HG02870 (cell line): Measurements from ENCODE around the gene TRIM63.

Source experiments
- ATAC-seq: cut with Tn5 transposase; IDR thresholded peaks from one replicate; pipeline ENCODE4 v1.9.1; 2021; ENCODE audit warnings: mild to moderate bottlenecking, moderate library complexity; ENCODE audit not compliant: unreplicated experiment

Gene TRIM63

GRCh38 chr1:26035203-26035958 lies 32.0 kb downstream of the TRIM63 start:
- peak; percentile 85 for ATAC-seq

- no peak for ATAC-seq
Observed at GRCh38 chr1:26034504-26035202, 32.8 kb downstream of the TRIM63 start.

GRCh38 chr1:26032656-26033357 lies 34.6 kb downstream of the TRIM63 start:
- ATAC-seq: no peak

GRCh38 chr1:26031611-26032220 lies 35.7 kb downstream of the TRIM63 start:
- ATAC-seq: no peak

GRCh38 chr1:26031196-26031595 lies 36.2 kb downstream of the TRIM63 start:
- ATAC-seq: no peak

- ATAC-seq: no peak
Observed at GRCh38 chr1:26029864-26030481, 37.5 kb downstream of the TRIM63 start.

GRCh38 chr1:26029054-26029863 lies 38.2 kb downstream of the TRIM63 start:
- ATAC-seq: no peak

GRCh38 chr1:26028490-26028980 lies 38.9 kb downstream of the TRIM63 start:
- no peak for ATAC-seq

GRCh38 chr1:26027716-26028489 lies 39.5 kb downstream of the TRIM63 start:
- ATAC-seq: no peak

- ATAC-seq: no peak
Observed at GRCh38 chr1:26025517-26025916, 41.9 kb downstream of the TRIM63 start.

GRCh38 chr1:26025060-26025459 lies 42.4 kb downstream of the TRIM63 start:
- no peak for ATAC-seq

GRCh38 chr1:26023826-26024225 lies 43.6 kb downstream of the TRIM63 start:
- no peak for ATAC-seq

- no peak for ATAC-seq
Observed at GRCh38 chr1:26023009-26023408, 44.4 kb downstream of the TRIM63 start.

GRCh38 chr1:26022404-26022779 lies 45.0 kb downstream of the TRIM63 start:
- no peak for ATAC-seq

- no peak for ATAC-seq
Observed at GRCh38 chr1:26021647-26022403, 45.6 kb downstream of the TRIM63 start, which contains the start of gene EXTL1. Gene EXTL1 (plus strand): TSS chr1:26021775. CDS start chr1:26022647, 872 bp downstream.

GRCh38 chr1:26020941-26021646 lies 46.3 kb downstream of the TRIM63 start:
- no peak for ATAC-seq

GRCh38 chr1:26020330-26020768 lies 47.1 kb downstream of the TRIM63 start:
- no peak for ATAC-seq
